K562 (cell line): Measurements from ENCODE around the gene LY6G6D. TPM values are rescaled to one million over a fixed set of nuclear protein-coding genes. Genes with fewer than 3 reads are reported as not detected.

Experiments
- CBX8 ChIP-seq: fragments of 200-600 bp; sonication (generic); IDR thresholded peaks from 2 replicates; pipeline ENCODE4 v1.6.1; 2012; ENCODE audit warnings: borderline replicate concordance, mixed run types, low read depth, mild to moderate bottlenecking, moderate library complexity, mixed read lengths, low read length, control low read depth, inconsistent platforms; ENCODE audit not compliant: poor library complexity, severe bottlenecking; ENCODE audit errors: extremely low read depth
- CXXC5 ChIP-seq: fragments of 250-450 bp; sonication (Bioruptor Pico); IDR thresholded peaks from 2 replicates; pipeline ENCODE4 v1.8.0; 2022; ENCODE audit warnings: inconsistent platforms, mild to moderate bottlenecking, moderate library complexity
- HSF4 ChIP-seq: fragments of 250-450 bp; sonication (Bioruptor Pico); IDR thresholded peaks from 2 replicates; pipeline ENCODE4 v2.1.2; 2022; ENCODE audit warnings: mild to moderate bottlenecking, moderate library complexity, borderline replicate concordance
- KLF10 ChIP-seq: fragments of 250-450 bp; sonication (Bioruptor Pico); IDR thresholded peaks from 2 replicates; pipeline ENCODE4 v1.6.1; 2021; ENCODE audit warnings: matching md5 sums
- MBD2 ChIP-seq: sonication (generic); IDR thresholded peaks from 2 replicates; pipeline ENCODE4 v1.6.1; 2016; ENCODE audit warnings: low read depth, borderline replicate concordance
- MCM5 ChIP-seq: fragments of 450-650 bp; IDR thresholded peaks from 2 replicates; pipeline ENCODE4 v1.6.1; 2016; ENCODE audit warnings: low read depth
- NFATC3 ChIP-seq: fragments of 450-650 bp; IDR thresholded peaks from 2 replicates; pipeline ENCODE4 v1.6.1; 2017; ENCODE audit warnings: mild to moderate bottlenecking
- NFE2 ChIP-seq: IDR thresholded peaks from 2 replicates; pipeline ENCODE4 v1.6.1; 2014; ENCODE audit warnings: antibody characterized with exemption, low read depth
- RAD21 ChIP-seq, 2 experiments: fragments of 250-450 bp in 1 of 2; fragments of 450-650 bp in 1 of 2; sonication (Bioruptor Pico) in 1 of 2; formaldehyde crosslinking in 1 of 2; IDR thresholded peaks in 1 of 2; conservative IDR thresholded peaks in 1 of 2; 2 replicates each; pipeline versions ENCODE4 v1.4.0 to v1.8.0; 2020 to 2022; ENCODE audit warnings: mild to moderate bottlenecking in 2 of 2, moderate library complexity in 1 of 2
- SMAD1 ChIP-seq: fragments of 150-350 bp; IDR thresholded peaks from 2 replicates; pipeline ENCODE4 v1.6.1; 2014; ENCODE audit warnings: low read length, low read depth; ENCODE audit not compliant: partially characterized antibody
- SPI1 ChIP-seq: IDR thresholded peaks from 2 replicates; pipeline ENCODE4 v1.6.1; 2011; ENCODE audit warnings: low read depth, low read length, control low read depth, borderline replicate concordance
- TBP ChIP-seq: optimal IDR thresholded peaks from 2 replicates; pipeline ENCODE3; 2011; ENCODE audit warnings: low read depth, low read length, improper control_type of control experiment
- U2AF2 ChIP-seq: fragments of 200-400 bp; formaldehyde crosslinking; optimal IDR thresholded peaks from 2 replicates; pipeline ENCODE3; 2017; ENCODE audit warnings: low read depth, mild to moderate bottlenecking, low read length
- ZNF253 ChIP-seq: fragments of 250-450 bp; sonication (Bioruptor Pico); conservative IDR thresholded peaks from 2 replicates; pipeline ENCODE4 v1.6.1; 2021; ENCODE audit warnings: mild to moderate bottlenecking
- ZNF586 ChIP-seq: fragments of 450-650 bp; formaldehyde crosslinking; conservative IDR thresholded peaks from 2 replicates; pipeline ENCODE4 v1.4.0; 2020; ENCODE audit warnings: mild to moderate bottlenecking, moderate library complexity
- polyA plus RNA-seq, 8 experiments: library from polyadenylated mRNA; depleted of rRNA in 4 of 8; stranded (reverse) in 5 of 8; unstranded in 3 of 8; fragments of >200 nt; fragmentation: Nextera tagmentation in 2 of 8; fragmentation: Illumina TruSeq in 1 of 8; extraction: Ambion mirVana in 2 of 8; extraction: Trizol in 1 of 8; gene quantifications; 2 replicates each; pipeline versions ENCODE4 v1.2.1 to v1.2.3, GENCODE V29; 2011 to 2014; ENCODE audit warnings: inconsistent platforms in 1 of 8, missing spikeins in 1 of 8
- total RNA-seq, 7 experiments: library from RNA; depleted of rRNA in 6 of 7; stranded (reverse); fragments of >200 nt in 6 of 7; fragmentation: Illumina TruSeq in 2 of 7; extraction: Trizol in 2 of 7; gene quantifications; 2 replicates each; pipeline versions ENCODE4 v1.2.1 to v1.2.3, GENCODE V29; 2011 to 2021; ENCODE audit warnings: low replicate concordance in 1 of 7
- TF ChIP-seq, protein P1 (sequence below), 2 experiments: fragments of 150-350 bp in 1 of 2; IDR thresholded peaks; 2 replicates each; pipeline ENCODE4 v1.6.1; 2012 to 2016; ENCODE audit warnings: low read depth in 2 of 2, low read length in 2 of 2, mild to moderate bottlenecking in 1 of 2, moderate library complexity in 1 of 2
- TF ChIP-seq, protein P2 (sequence below): sonication (generic); formaldehyde crosslinking; IDR thresholded peaks from 2 replicates; pipeline ENCODE4 v1.8.0; 2022; ENCODE audit warnings: missing genetic modification reagents, mild to moderate bottlenecking, moderate library complexity, borderline replicate concordance
- TF ChIP-seq, protein P3 (sequence below): fragments of 450-650 bp; formaldehyde crosslinking; IDR thresholded peaks from 2 replicates; pipeline ENCODE4 v1.4.0; 2022; ENCODE audit warnings: missing genetic modification characterization
- TF ChIP-seq, protein P4 (sequence below): fragments of 450-650 bp; IDR thresholded peaks from 2 replicates; pipeline ENCODE4 v1.6.1; 2018; ENCODE audit not compliant: partially characterized antibody

LY6G6D gene
- total and polyA plus RNA-seq, 9 of the 15 experiments (the other 6 are each of a cell fraction or from before 2014, with no cell fraction given): 0.30 to 0.38 TPM; not detected in 7

DNA sequence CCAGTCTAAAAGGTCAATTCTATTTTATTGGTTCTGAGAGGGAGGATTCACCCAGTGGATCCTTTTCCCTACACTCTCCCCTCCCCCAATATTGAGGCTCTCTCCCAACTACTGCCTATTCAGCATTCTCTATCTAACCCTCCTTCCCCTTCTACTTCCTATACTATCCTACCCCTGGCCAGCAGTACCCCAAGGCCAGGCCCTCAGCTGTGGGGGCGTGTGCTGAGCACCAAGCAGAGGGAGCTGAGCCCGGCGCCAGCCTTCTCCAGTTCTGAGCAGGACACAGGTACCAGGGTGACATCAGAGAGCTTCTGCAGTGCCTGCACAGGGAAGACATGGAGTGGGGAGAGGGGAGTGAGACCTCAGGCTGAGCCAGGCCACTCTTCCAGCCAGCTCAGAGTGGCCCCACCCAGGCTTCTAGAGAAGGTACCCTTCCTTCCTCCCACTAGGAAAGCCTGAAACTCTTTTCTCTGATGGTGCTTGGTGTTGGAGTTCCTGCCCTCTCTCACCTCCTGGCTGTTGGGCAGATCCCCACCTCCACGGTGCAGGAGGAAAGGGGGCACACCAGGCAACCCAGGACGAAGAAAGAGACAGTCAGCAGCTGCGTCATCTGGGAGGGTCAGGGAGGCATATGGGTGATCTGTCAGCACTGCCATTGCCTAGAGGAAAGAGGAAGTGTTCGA, 12.0 kb downstream of the LY6G6D start (continued):
- TF ChIP-seq, protein P1, sequence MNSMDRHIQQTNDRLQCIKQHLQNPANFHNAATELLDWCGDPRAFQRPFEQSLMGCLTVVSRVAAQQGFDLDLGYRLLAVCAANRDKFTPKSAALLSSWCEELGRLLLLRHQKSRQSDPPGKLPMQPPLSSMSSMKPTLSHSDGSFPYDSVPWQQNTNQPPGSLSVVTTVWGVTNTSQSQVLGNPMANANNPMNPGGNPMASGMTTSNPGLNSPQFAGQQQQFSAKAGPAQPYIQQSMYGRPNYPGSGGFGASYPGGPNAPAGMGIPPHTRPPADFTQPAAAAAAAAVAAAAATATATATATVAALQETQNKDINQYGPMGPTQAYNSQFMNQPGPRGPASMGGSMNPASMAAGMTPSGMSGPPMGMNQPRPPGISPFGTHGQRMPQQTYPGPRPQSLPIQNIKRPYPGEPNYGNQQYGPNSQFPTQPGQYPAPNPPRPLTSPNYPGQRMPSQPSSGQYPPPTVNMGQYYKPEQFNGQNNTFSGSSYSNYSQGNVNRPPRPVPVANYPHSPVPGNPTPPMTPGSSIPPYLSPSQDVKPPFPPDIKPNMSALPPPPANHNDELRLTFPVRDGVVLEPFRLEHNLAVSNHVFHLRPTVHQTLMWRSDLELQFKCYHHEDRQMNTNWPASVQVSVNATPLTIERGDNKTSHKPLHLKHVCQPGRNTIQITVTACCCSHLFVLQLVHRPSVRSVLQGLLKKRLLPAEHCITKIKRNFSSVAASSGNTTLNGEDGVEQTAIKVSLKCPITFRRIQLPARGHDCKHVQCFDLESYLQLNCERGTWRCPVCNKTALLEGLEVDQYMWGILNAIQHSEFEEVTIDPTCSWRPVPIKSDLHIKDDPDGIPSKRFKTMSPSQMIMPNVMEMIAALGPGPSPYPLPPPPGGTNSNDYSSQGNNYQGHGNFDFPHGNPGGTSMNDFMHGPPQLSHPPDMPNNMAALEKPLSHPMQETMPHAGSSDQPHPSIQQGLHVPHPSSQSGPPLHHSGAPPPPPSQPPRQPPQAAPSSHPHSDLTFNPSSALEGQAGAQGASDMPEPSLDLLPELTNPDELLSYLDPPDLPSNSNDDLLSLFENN (IDR thresholded peaks at IDR 0.05; ENCODE audit: low read depth in 2 of 2, low read length in 2 of 2): no peak
- no peak for TF ChIP-seq U2AF2
- TF ChIP-seq TBP: no peak
- TF ChIP-seq, protein P2, sequence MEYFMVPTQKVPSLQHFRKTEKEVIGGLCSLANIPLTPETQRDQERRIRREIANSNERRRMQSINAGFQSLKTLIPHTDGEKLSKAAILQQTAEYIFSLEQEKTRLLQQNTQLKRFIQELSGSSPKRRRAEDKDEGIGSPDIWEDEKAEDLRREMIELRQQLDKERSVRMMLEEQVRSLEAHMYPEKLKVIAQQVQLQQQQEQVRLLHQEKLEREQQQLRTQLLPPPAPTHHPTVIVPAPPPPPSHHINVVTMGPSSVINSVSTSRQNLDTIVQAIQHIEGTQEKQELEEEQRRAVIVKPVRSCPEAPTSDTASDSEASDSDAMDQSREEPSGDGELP (CRISPR knock-in tag): no peak
- peak; percentile 100 for TF ChIP-seq SPI1
- TF ChIP-seq, protein P3, sequence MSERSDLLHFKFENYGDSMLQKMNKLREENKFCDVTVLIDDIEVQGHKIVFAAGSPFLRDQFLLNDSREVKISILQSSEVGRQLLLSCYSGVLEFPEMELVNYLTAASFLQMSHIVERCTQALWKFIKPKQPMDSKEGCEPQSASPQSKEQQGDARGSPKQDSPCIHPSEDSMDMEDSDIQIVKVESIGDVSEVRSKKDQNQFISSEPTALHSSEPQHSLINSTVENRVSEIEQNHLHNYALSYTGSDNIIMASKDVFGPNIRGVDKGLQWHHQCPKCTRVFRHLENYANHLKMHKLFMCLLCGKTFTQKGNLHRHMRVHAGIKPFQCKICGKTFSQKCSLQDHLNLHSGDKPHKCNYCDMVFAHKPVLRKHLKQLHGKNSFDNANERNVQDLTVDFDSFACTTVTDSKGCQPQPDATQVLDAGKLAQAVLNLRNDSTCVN: no peak
- TF ChIP-seq RAD21 (CRISPR knock-in tag; conservative IDR thresholded peaks at IDR 0.05 in 1 of 2, IDR thresholded peaks at IDR 0.05 in 1 of 2): no peak
- no peak for TF ChIP-seq ZNF253 (CRISPR knock-in tag)
- TF ChIP-seq, protein P4, sequence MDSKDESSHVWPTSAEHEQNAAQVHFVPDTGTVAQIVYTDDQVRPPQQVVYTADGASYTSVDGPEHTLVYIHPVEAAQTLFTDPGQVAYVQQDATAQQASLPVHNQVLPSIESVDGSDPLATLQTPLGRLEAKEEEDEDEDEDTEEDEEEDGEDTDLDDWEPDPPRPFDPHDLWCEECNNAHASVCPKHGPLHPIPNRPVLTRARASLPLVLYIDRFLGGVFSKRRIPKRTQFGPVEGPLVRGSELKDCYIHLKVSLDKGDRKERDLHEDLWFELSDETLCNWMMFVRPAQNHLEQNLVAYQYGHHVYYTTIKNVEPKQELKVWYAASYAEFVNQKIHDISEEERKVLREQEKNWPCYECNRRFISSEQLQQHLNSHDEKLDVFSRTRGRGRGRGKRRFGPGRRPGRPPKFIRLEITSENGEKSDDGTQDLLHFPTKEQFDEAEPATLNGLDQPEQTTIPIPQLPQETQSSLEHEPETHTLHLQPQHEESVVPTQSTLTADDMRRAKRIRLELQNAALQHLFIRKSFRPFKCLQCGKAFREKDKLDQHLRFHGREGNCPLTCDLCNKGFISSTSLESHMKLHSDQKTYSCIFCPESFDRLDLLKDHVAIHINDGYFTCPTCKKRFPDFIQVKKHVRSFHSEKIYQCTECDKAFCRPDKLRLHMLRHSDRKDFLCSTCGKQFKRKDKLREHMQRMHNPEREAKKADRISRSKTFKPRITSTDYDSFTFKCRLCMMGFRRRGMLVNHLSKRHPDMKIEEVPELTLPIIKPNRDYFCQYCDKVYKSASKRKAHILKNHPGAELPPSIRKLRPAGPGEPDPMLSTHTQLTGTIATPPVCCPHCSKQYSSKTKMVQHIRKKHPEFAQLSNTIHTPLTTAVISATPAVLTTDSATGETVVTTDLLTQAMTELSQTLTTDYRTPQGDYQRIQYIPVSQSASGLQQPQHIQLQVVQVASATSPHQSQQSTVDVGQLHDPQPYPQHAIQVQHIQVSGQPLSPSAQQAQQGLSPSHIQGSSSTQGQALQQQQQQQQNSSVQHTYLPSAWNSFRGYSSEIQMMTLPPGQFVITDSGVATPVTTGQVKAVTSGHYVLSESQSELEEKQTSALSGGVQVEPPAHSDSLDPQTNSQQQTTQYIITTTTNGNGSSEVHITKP: no peak
- peak; percentile 75 for TF ChIP-seq NFE2
- no peak for TF ChIP-seq SMAD1
- peak; percentile 46 for TF ChIP-seq CXXC5 (CRISPR knock-in tag)
- TF ChIP-seq CBX8: no peak
- no peak for TF ChIP-seq NFATC3
- TF ChIP-seq ZNF586 (CRISPR knock-in tag): no peak
- TF ChIP-seq MBD2: no peak
- no peak for TF ChIP-seq HSF4 (CRISPR knock-in tag)
- no peak for TF ChIP-seq MCM5
- TF ChIP-seq KLF10 (CRISPR knock-in tag): no peak
